ENCODE data around the gene BAZ2B.

BAZ2B gene

DNA sequence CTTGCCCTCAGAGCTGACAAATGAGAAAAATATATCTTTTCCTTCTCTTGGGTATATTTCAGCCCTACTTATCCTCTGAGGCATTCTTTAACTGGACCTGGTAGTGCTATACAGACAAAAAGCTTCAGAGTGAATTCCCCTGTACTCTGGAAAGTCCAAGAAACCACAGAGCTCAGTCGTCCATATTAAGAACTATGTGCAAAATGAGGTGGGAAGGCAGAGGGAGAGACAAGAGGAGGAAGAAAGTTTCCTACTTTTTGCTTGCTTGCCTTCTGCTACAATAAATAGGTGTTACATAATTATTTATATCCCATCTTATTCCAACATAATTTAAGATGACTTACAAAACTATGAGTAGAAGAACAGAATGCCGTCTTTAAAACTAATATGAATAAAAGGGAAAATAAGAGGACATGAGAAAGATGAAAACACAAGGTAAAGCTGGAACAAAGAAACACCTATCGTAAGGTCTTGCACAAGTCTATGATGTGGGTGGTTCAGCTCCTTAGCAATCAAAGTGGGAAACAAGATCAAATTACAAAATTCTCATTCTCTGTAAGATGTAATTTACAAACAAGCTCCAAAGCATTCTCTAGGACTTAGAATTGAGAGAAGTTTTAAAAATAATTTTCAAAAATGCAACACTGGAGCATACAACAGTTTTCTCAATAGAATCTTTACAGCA is 97.9 kb downstream of the BAZ2B start:
- no peak for DNase-seq (ENCODE audit: low read depth, low spot score)
- TF ChIP-seq EZH2 (IDR thresholded peaks at IDR 0.05) (no peak), POLR2AphosphoS5 (IDR thresholded peaks at IDR 0.05; ENCODE audit: borderline replicate concordance, low read depth, low read length) (no peak), FOXP2 (optimal IDR thresholded peaks at IDR 0.05; ENCODE audit: control extremely low read depth, extremely low read length, insufficient read depth) (no peak)
- no peak overlapping the region for H3K9ac ChIP-seq (ENCODE audit: insufficient read length)
- H3K4me3 ChIP-seq: no peak overlapping the region
- no peaks in the 10 kb centered on the region for H3K36me3 ChIP-seq (ENCODE audit: insufficient read depth, low read length)
- H3K9me3 ChIP-seq (ENCODE audit: low read depth, low read length): no peaks in the 10 kb centered on the region
- peak overlapping the region; percentile 59 for H3K27ac ChIP-seq

DNA sequence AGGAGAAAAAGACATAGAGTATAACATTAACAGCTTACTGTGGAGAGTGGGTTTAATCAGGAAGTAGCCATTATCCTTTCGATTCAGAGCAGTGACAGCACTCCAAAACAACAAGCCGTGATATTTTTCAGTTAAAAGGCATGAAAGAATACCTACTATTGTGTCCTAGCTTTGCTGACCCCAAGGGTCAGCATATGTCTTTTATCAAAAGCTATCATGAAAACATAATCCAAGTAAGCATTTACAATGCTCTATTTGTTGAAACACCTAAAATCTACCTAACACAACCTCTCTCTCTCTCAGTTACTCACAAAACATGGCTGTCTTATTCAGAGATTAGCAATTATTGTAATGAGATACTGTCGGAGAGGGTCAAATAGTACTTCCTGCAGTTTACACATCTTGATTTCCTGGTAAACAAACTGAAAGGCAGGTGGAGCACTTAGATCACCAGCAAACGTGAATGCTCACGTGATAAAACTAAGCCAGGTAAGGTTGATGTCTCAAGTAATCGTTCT is 100.0 kb downstream of the BAZ2B start:
- Histone ChIP-seq H3K36me3 (ENCODE audit: insufficient read depth, low read length) (no peaks in the 10 kb centered on the region), H3K9ac (ENCODE audit: insufficient read length) (peak overlapping the region; percentile 86), H3K9me3 (ENCODE audit: low read depth, low read length) (no peaks in the 10 kb centered on the region), H3K4me3 (peak overlapping the region; percentile 80), H3K27ac (peak overlapping the region; percentile 83)
- no peak for DNase-seq (ENCODE audit: low read depth, low spot score)
- TF ChIP-seq EZH2 (IDR thresholded peaks at IDR 0.05) (no peak), POLR2AphosphoS5 (IDR thresholded peaks at IDR 0.05; ENCODE audit: borderline replicate concordance, low read depth, low read length) (peak; percentile 38), FOXP2 (optimal IDR thresholded peaks at IDR 0.05; ENCODE audit: control extremely low read depth, extremely low read length, insufficient read depth) (no peak)

DNA sequence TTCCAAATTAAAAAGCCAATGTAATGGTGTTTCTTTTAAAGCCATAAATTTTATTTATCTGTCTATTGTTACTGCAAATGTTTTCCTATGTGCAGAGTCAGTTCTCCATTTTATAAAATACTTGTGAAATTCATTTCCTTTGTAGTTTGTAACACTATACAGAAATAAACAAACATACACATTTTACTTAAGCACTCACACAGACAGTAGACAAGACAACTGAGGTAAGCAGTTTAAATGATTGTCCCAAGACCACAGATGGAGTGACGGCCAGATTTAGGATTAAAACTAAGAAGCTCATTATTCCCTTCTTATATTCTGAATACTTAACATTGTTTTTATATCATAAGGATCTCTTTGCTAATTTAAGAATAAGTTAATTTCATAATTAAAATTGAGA is 100.9 kb downstream of the BAZ2B start:
- no peaks in the 10 kb centered on the region for H3K36me3 ChIP-seq (ENCODE audit: insufficient read depth, low read length)
- no peaks in the 10 kb centered on the region for H3K9me3 ChIP-seq (ENCODE audit: low read depth, low read length)
- DNase-seq (ENCODE audit: low read depth, low spot score): no peak
- TF ChIP-seq EZH2 (IDR thresholded peaks at IDR 0.05): no peak
- no peak for TF ChIP-seq FOXP2 (optimal IDR thresholded peaks at IDR 0.05; ENCODE audit: control extremely low read depth, extremely low read length, insufficient read depth)
- TF ChIP-seq POLR2AphosphoS5 (IDR thresholded peaks at IDR 0.05; ENCODE audit: borderline replicate concordance, low read depth, low read length): no peak
- H3K4me3 ChIP-seq: peak overlapping the region; percentile 80
- peak overlapping the region; percentile 86 for H3K9ac ChIP-seq (ENCODE audit: insufficient read length)
- 0 out of 2 replicates have a peak overlapping the region, but pooled peaks have one; percentile 38 for H3K27ac ChIP-seq

DNA sequence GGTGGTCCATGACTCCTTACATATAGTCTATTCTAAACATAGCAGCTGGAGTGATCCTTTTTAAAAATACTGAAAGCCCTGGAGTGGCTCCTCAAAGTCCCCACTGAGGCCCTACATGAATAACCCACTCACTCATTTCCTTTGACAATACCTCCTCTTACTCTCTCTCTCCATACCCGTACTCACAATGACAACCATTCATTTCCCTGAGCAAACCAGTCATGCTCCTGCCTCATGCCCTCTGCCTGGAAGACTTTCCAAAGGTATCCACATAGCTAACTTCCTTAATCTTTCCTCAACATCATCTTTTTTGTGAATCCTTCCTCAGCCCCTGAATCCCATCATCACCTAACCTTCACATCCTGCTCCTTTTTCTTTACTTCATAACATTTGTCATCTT is 102.6 kb downstream of the BAZ2B start:
- Histone ChIP-seq H3K27ac (no peak overlapping the region), H3K9ac (ENCODE audit: insufficient read length) (no peak overlapping the region), H3K9me3 (ENCODE audit: low read depth, low read length) (no peaks in the 10 kb centered on the region), H3K36me3 (ENCODE audit: insufficient read depth, low read length) (no peaks in the 10 kb centered on the region), H3K4me3 (no peak overlapping the region)
- no peak for DNase-seq (ENCODE audit: low read depth, low spot score)
- no peak for TF ChIP-seq FOXP2 (optimal IDR thresholded peaks at IDR 0.05; ENCODE audit: control extremely low read depth, extremely low read length, insufficient read depth)
- no peak for TF ChIP-seq EZH2 (IDR thresholded peaks at IDR 0.05)
- no peak for TF ChIP-seq POLR2AphosphoS5 (IDR thresholded peaks at IDR 0.05; ENCODE audit: borderline replicate concordance, low read depth, low read length)

DNA sequence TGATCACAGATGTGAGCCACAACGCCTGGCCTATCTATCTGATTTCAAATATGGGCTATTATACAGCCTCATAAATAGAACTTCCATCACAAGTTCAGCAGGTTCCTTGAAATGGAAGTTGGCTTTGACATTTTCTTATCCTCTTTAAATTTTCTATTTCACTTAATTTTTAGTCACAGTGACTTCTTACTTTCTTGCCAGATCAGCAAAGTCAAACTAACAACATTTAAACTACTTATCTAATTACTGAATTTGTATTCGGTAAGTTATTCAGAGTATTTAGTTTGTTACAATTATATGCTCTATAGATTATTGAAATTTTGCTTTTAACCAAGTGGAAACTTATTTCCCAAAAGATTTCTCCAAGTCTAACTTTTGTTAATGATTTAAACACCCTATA is 108.2 kb downstream of the BAZ2B start:
- no peak overlapping the region for H3K9ac ChIP-seq (ENCODE audit: insufficient read length)
- H3K9me3 ChIP-seq (ENCODE audit: low read depth, low read length): no peaks in the 10 kb centered on the region
- H3K4me3 ChIP-seq: no peak overlapping the region
- no peak overlapping the region for H3K27ac ChIP-seq
- no peaks in the 10 kb centered on the region for H3K36me3 ChIP-seq (ENCODE audit: insufficient read depth, low read length)
- TF ChIP-seq FOXP2 (optimal IDR thresholded peaks at IDR 0.05; ENCODE audit: control extremely low read depth, extremely low read length, insufficient read depth) (no peak), POLR2AphosphoS5 (IDR thresholded peaks at IDR 0.05; ENCODE audit: borderline replicate concordance, low read depth, low read length) (no peak), EZH2 (IDR thresholded peaks at IDR 0.05) (no peak)
- no peak for DNase-seq (ENCODE audit: low read depth, low spot score)

DNA sequence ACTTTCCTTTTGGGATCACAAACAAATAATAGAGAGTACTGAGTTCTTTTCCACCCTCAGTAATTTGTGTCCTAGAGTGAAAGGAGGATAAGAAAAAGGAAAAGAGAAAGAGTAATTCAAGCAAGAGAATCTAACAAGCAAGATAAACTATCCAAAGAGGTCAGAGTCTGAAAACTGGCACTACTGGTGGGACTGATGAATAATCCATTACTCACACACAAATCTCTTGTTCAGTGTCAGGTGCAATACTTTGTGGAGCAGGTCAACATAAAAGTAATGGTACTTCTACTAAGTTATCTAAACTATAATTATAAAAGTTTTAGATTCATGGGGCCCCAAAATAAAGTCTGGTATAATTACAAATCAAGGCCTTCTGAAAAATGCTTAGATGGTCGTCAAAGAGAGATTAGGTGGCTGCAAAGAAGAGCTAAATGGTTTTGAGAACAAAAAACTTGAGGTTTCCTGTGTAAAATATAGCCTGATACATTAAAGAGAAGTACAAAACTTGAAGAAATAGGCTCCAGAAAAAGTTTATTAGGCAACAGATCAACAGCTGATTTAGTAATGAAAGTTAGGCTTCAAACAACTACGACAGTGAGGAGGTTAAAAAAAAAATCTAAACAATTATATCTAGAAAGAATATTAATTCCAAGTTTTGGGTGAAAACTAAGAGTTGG is 109.4 kb downstream of the BAZ2B start:
- Histone ChIP-seq H3K36me3 (ENCODE audit: insufficient read depth, low read length) (no peaks in the 10 kb centered on the region), H3K9ac (ENCODE audit: insufficient read length) (no peak overlapping the region), H3K9me3 (ENCODE audit: low read depth, low read length) (no peaks in the 10 kb centered on the region), H3K27ac (no peak overlapping the region), H3K4me3 (no peak overlapping the region)
- no peak for DNase-seq (ENCODE audit: low read depth, low spot score)
- TF ChIP-seq FOXP2 (optimal IDR thresholded peaks at IDR 0.05; ENCODE audit: control extremely low read depth, extremely low read length, insufficient read depth): no peak
- no peak for TF ChIP-seq EZH2 (IDR thresholded peaks at IDR 0.05)
- TF ChIP-seq POLR2AphosphoS5 (IDR thresholded peaks at IDR 0.05; ENCODE audit: borderline replicate concordance, low read depth, low read length): no peak

DNA sequence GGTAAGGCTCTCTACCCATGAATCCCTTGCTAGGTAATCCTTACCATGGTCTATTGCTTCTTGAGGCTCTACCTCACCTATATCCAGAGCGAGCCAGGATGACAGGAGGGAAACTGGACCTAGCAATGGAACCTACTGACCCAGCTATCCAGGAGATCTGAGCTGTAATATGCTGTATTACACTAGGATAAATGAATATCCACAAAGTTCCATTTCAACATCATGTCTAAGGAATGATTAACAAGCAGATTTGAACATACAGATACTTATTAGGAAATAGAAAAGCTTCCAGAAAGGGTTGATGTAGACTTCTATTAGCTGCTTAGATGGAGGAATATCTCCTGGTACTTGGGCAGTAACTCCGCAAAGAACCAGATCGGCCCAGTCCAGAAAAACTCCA is 110.1 kb downstream of the BAZ2B start:
- no peak overlapping the region for H3K4me3 ChIP-seq
- H3K27ac ChIP-seq: no peak overlapping the region
- TF ChIP-seq POLR2AphosphoS5 (IDR thresholded peaks at IDR 0.05; ENCODE audit: borderline replicate concordance, low read depth, low read length) (no peak), EZH2 (IDR thresholded peaks at IDR 0.05) (no peak), FOXP2 (optimal IDR thresholded peaks at IDR 0.05; ENCODE audit: control extremely low read depth, extremely low read length, insufficient read depth) (no peak)
- no peak for DNase-seq (ENCODE audit: low read depth, low spot score)
- no peak overlapping the region for H3K9ac ChIP-seq (ENCODE audit: insufficient read length)
- H3K9me3 ChIP-seq (ENCODE audit: low read depth, low read length): no peaks in the 10 kb centered on the region
- no peaks in the 10 kb centered on the region for H3K36me3 ChIP-seq (ENCODE audit: insufficient read depth, low read length)

DNA sequence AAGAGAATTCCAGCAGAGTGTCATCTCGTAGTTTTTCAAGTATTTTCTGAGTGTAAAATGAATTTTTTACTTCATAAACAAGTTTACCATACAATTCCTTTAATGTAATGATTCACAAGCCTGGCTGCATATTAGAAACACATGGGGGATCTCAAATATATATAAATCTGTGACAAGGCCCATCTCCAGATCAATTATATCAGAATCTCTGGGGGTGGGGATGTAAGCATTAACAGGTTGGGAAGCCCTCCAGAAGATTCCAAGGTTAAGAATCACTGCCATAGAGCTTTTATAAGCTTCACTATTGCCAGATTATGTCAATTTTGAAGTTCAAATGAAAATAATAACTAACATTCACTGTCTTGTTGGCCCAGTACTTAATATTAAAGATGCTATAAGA is 111.2 kb downstream of the BAZ2B start:
- no peak overlapping the region for H3K9ac ChIP-seq (ENCODE audit: insufficient read length)
- no peak for DNase-seq (ENCODE audit: low read depth, low spot score)
- no peaks in the 10 kb centered on the region for H3K36me3 ChIP-seq (ENCODE audit: insufficient read depth, low read length)
- H3K4me3 ChIP-seq: no peak overlapping the region
- H3K9me3 ChIP-seq (ENCODE audit: low read depth, low read length): no peaks in the 10 kb centered on the region
- no peak for TF ChIP-seq POLR2AphosphoS5 (IDR thresholded peaks at IDR 0.05; ENCODE audit: borderline replicate concordance, low read depth, low read length)
- no peak for TF ChIP-seq FOXP2 (optimal IDR thresholded peaks at IDR 0.05; ENCODE audit: control extremely low read depth, extremely low read length, insufficient read depth)
- no peak for TF ChIP-seq EZH2 (IDR thresholded peaks at IDR 0.05)
- H3K27ac ChIP-seq: no peak overlapping the region

All from SK-N-MC (cell line).